C4-2B (cell line): ENCODE data around the gene DBF4B.

Source experiments
- CTCF ChIP-seq: fragments of 450-650 bp; conservative IDR thresholded peaks from 2 replicates; pipeline ENCODE4 v1.5.1; 2017; ENCODE audit warnings: mild to moderate bottlenecking
- ZFX ChIP-seq: fragments of 450-650 bp; IDR thresholded peaks from 2 replicates; pipeline ENCODE4 v1.6.1; 2017

- TF ChIP-seq CTCF (no peak), ZFX (no peak)
These were observed 86.5 kb downstream of the DBF4B start for GRCh38 chr17:44794851-44795413.
